K562 (cell line): ENCODE results near the gene MEGF11. TPM values are rescaled to one million over a fixed set of nuclear protein-coding genes. Genes with fewer than 3 reads are reported as not detected.

Experiments
- BRD4 ChIP-seq: fragments of 200-600 bp; sonication (generic); IDR thresholded peaks from 2 replicates; pipeline ENCODE4 v1.6.1; 2017; ENCODE audit warnings: inconsistent platforms
- CCNT2 ChIP-seq: IDR thresholded peaks from 2 replicates; pipeline ENCODE4 v1.6.1; 2011; ENCODE audit warnings: borderline replicate concordance, low read depth, mild to moderate bottlenecking, moderate library complexity, mixed read lengths, low read length; ENCODE audit not compliant: insufficient read length; ENCODE audit errors: extremely low read depth
- CEBPG ChIP-seq, 3 experiments: fragments of 200-800 bp in 1 of 3; sonication (Bioruptor generic) in 1 of 3; sonication (generic) in 1 of 3; formaldehyde crosslinking in 1 of 3; IDR thresholded peaks in 2 of 3; conservative IDR thresholded peaks in 1 of 3; 2 replicates each; pipeline versions ENCODE4 v1.6.1 to v1.8.0; 2016 to 2022; ENCODE audit warnings: missing compliant biosample characterization in 2 of 3, missing genetic modification characterization in 2 of 3, mild to moderate bottlenecking in 1 of 3, missing genetic modification reagents in 1 of 3
- CGGBP1 ChIP-seq: fragments of 250-450 bp; sonication (Bioruptor Pico); IDR thresholded peaks from 2 replicates; pipeline ENCODE4 v1.9.0; 2021; ENCODE audit warnings: mild to moderate bottlenecking
- E2F4 ChIP-seq: sonication (generic); formaldehyde crosslinking; IDR thresholded peaks from 2 replicates; pipeline ENCODE4 v1.8.0; 2022; ENCODE audit warnings: mild to moderate bottlenecking, low read depth, missing genetic modification reagents
- EP400 ChIP-seq: fragments of 450-650 bp; IDR thresholded peaks from 2 replicates; pipeline ENCODE4 v1.6.1; 2017; ENCODE audit warnings: antibody characterized with exemption, mild to moderate bottlenecking, moderate library complexity
- FOXP4 ChIP-seq: sonication (generic); formaldehyde crosslinking; IDR thresholded peaks from 2 replicates; pipeline ENCODE4 v1.8.0; 2022; ENCODE audit warnings: mild to moderate bottlenecking, missing genetic modification reagents, borderline replicate concordance
- MECOM ChIP-seq: fragments of 250-450 bp; sonication (Bioruptor Pico); IDR thresholded peaks from 2 replicates; pipeline ENCODE4 v1.8.0; 2022; ENCODE audit warnings: inconsistent platforms
- MTA1 ChIP-seq: fragments of 450-650 bp; IDR thresholded peaks from 2 replicates; pipeline ENCODE4 v1.6.1; 2017; ENCODE audit warnings: borderline replicate concordance
- NFE2 ChIP-seq: IDR thresholded peaks from 2 replicates; pipeline ENCODE4 v1.6.1; 2014; ENCODE audit warnings: antibody characterized with exemption, low read depth
- PATZ1 ChIP-seq: fragments of 250-450 bp; sonication (Bioruptor Pico); IDR thresholded peaks from 2 replicates; pipeline ENCODE4 v1.5.0; 2020; ENCODE audit warnings: mild to moderate bottlenecking, borderline replicate concordance
- RBM14 ChIP-seq: fragments of 200-400 bp; formaldehyde crosslinking; IDR thresholded peaks from 2 replicates; pipeline ENCODE4 v1.6.1; 2018; ENCODE audit warnings: low read depth, mild to moderate bottlenecking, low read length, moderate library complexity, borderline replicate concordance; ENCODE audit not compliant: insufficient read depth
- TCF7L2 ChIP-seq: fragments of 150-350 bp; IDR thresholded peaks from 2 replicates; pipeline ENCODE4 v1.6.1; 2016; ENCODE audit warnings: low read depth, mild to moderate bottlenecking, low read length, moderate library complexity
- TGIF2 ChIP-seq: sonication (generic); formaldehyde crosslinking; IDR thresholded peaks from 2 replicates; pipeline ENCODE4 v1.8.1; 2022; ENCODE audit warnings: mild to moderate bottlenecking, missing genetic modification reagents, moderate library complexity
- ZNF24 ChIP-seq: fragments of 450-650 bp; IDR thresholded peaks from 2 replicates; pipeline ENCODE4 v1.6.1; 2016
- ZNF347 ChIP-seq: fragments of 450-650 bp; formaldehyde crosslinking; IDR thresholded peaks from 2 replicates; pipeline ENCODE4 v1.4.0; 2020; ENCODE audit warnings: low read depth, mild to moderate bottlenecking, moderate library complexity
- ZNF511 ChIP-seq: sonication (generic); formaldehyde crosslinking; IDR thresholded peaks from 2 replicates; pipeline ENCODE4 v1.8.0; 2022; ENCODE audit warnings: mild to moderate bottlenecking, missing genetic modification reagents
- ZNF655 ChIP-seq: fragments of 250-450 bp; sonication (Bioruptor Pico); IDR thresholded peaks from 2 replicates; pipeline ENCODE4 v1.5.0; 2021
- ZNF778 ChIP-seq: fragments of 450-650 bp; formaldehyde crosslinking; IDR thresholded peaks from 2 replicates; pipeline ENCODE4 v1.4.0; 2020; ENCODE audit warnings: mild to moderate bottlenecking, moderate library complexity
- polyA plus RNA-seq, 8 experiments: library from polyadenylated mRNA; depleted of rRNA in 4 of 8; stranded (reverse) in 5 of 8; unstranded in 3 of 8; fragments of >200 nt; fragmentation: Nextera tagmentation in 2 of 8; fragmentation: Illumina TruSeq in 1 of 8; extraction: Ambion mirVana in 2 of 8; extraction: Trizol in 1 of 8; gene quantifications; 2 replicates each; pipeline versions ENCODE4 v1.2.1 to v1.2.3, GENCODE V29; 2011 to 2014; ENCODE audit warnings: inconsistent platforms in 1 of 8, missing spikeins in 1 of 8
- total RNA-seq, 7 experiments: library from RNA; depleted of rRNA in 6 of 7; stranded (reverse); fragments of >200 nt in 6 of 7; fragmentation: Illumina TruSeq in 2 of 7; extraction: Trizol in 2 of 7; gene quantifications; 2 replicates each; pipeline versions ENCODE4 v1.2.1 to v1.2.3, GENCODE V29; 2011 to 2021; ENCODE audit warnings: low replicate concordance in 1 of 7

The MEGF11 gene
- total and polyA plus RNA-seq, 9 of the 15 experiments (the other 6 are each of a cell fraction or from before 2014, with no cell fraction given): 0.06 to 0.23 (median 0.20) TPM; not detected in 6

- TF ChIP-seq ZNF511 (CRISPR knock-in tag) (no peak), MTA1 (no peak), E2F4 (CRISPR knock-in tag) (no peak), ZNF24 (no peak), ZNF778 (CRISPR knock-in tag) (no peak), ZNF347 (no peak), BRD4 (0 out of 2 replicates have a peak, but pooled peaks have one; percentile 22), PATZ1 (CRISPR knock-in tag) (no peak), CCNT2 (no peak), EP400 (no peak), TCF7L2 (no peak), RBM14 (no peak), ZNF655 (no peak), FOXP4 (CRISPR knock-in tag) (no peak), TGIF2 (CRISPR knock-in tag) (no peak), MECOM (CRISPR knock-in tag) (no peak), CGGBP1 (no peak), CEBPG (CRISPR knock-in tag; IDR thresholded peaks at IDR 0.05) (no peak), CEBPG (tag; conservative IDR thresholded peaks at IDR 0.05 in 1 of 2, IDR thresholded peaks at IDR 0.05 in 1 of 2) (no peak), NFE2 (no peak)
Observed at GRCh38 chr15:65869954-65870871, 383.3 kb downstream of the MEGF11 start (continued).
